ENCODE measurements around the gene SCART1. TPM values are rescaled to one million over a fixed set of nuclear protein-coding genes. Genes with fewer than 3 reads are reported as not detected.
"Not testable (repeated sequence)": the region's sequence is repeated elsewhere in the genome, so short reads cannot be mapped to it uniquely, and the experiment has no call there.

The SCART1 gene
- total RNA-seq, 1 donor from 2014 or later = 0.45 TPM

DNA sequence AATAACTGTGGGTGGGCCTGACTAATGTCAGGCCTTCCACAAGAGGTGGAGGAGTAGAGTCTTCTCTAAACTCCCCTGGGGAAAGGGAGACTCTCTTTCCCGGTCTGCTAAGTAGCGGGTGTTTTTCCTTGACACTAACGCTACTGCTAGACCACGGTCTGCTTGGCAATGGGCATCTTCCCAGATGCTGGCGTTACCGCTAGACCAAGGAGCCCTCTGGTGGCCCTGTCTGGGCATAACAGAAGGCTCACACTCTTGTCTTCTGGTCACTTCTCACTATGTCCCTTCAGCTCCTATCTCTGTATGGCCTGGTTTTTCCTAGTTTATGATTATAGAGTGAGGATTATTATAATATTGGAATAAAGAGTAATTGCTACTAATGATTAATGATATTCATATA lies 43.6 kb downstream of the SCART1 start:
- DNase-seq; intact Hi-C loops (cut with micrococcal nuclease); ATAC-seq: not testable (repeated sequence)

DNA sequence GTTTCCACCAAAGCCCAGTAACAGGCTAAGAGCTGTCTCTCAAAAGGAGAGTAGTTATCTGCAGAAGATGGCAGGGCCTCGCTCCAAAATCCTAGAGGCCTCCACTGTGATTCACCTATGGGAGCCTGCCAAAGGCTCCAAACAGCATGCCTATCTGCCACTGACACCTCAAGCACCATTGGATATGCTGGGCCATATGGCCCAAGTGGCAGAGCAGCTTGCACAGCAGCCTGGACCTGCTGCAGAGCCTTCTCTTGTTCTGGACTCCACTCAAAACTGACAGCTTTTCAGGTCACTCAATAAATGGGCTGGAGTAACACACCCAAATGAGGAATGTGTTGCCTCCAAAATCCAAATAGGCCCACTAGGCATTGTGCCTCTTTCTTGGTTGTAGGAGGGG lies 45.4 kb downstream of the SCART1 start:
- DNase-seq; ATAC-seq; intact Hi-C loops (cut with micrococcal nuclease): not testable (repeated sequence)

DNA sequence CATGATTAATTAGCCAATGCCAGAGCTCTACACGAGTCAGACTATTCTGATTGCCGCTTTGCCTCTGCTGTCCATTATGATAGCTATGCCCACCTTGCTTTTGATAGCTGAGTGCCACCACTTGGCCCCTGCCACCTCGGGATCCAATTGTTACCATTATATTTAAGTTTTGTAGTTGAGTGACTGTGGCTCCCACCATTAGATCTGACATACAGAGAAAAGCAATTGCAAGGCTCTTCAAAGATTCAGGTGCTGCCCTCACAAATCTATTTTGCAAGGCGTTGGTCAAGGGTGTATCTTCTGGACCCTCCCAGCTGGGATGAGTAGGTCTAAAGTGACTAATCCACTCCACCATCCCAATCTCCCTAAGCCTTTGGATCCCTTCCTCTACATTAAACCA lies 47.2 kb downstream of the SCART1 start:
- intact Hi-C loops (cut with micrococcal nuclease); DNase-seq; ATAC-seq: not testable (repeated sequence)

DNA sequence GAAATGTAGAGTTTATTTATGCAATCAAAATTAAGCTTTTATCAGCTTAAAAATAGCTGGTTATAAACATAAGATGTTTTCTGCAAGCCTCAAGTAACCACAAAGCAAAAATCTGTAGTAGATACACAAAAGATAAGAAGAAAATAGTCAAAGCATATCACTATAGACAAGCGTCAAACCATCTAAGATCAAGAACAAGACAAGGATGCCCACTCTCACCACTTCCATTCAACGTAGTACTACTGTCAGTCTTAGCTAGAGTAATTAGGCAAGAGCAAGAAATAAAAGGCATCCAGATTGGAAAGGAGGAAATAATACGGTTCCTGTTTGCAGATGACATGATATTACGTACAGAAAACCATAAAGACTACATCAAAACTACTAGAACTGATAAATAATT lies 56.0 kb downstream of the SCART1 start:
- ATAC-seq (no peak), DNase-seq (no peak)
- intact Hi-C loops (cut with micrococcal nuclease) = no loop called here

DNA sequence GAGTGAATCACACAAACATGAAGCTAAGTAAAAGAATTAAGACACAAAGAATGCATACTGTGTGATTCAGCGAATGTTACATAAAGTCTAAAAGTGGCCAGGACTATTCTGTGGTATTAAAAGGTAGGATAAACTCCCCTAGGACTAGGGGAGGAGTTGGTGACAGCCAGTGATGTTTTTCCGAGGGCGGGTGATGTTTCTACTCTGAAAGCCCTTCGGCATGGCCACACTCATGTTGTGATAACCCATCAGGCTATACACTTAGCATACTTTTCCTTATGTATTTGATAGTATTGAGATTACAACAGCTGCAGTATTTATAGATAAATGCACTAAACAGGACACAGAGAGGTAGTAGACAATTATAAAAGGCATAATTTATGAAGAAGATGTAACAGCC lies 57.7 kb downstream of the SCART1 start:
- DNase-seq (no peak), ATAC-seq (no peak)
- intact Hi-C loops (cut with micrococcal nuclease) = no loop called here

DNA sequence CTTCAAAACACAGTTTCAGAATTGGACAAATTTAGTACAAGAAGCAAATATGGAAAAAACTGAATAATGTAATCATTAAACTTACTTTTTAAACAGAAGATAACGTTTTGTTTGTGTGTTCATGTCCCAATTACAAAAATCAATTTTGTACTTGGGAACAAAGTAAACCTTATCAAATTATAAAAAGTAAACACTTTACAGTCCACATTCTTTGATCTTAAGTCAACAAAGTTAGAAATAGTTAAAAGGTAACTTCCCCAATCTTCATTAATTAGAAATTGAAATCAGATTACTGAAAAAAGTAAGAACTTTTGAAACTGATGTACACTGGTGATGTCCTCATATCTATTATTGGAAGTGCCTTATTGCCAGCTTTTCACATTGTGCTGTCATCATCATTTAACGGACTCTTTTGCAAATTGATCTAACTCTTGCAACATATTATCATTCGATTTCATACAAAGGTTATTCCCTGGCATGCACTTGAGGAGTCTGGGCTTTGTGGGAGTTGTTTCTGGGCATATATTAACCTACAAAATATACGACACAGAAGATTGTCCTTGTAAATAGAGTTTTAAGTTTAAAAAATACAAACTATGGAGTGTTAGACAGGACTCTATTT lies 58.3 kb downstream of the SCART1 start:
- intact Hi-C loops (cut with micrococcal nuclease) = no loop called here
- DNase-seq (no peak), ATAC-seq (no peak)

DNA sequence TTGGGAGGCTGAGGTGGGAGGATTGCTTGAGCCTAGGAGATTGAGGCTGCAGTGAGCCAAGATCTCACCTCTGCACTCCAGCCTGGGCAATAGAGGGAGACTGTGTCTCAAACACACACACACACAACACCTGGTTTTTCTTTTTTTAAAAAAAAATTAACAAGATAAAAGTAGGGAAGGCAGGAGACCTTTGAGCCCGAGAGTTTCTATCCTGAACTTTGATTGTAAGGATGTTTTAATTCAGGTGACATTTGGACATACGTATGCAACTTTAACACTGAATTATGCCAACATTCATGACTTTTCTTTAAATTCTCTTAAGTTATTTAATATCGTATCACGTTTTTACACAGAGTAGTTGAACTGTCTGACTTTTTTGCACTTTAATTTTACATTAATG lies 61.7 kb downstream of the SCART1 start:
- intact Hi-C loops (cut with micrococcal nuclease) = no loop called here
- ATAC-seq (no peak), DNase-seq (no peak)

DNA sequence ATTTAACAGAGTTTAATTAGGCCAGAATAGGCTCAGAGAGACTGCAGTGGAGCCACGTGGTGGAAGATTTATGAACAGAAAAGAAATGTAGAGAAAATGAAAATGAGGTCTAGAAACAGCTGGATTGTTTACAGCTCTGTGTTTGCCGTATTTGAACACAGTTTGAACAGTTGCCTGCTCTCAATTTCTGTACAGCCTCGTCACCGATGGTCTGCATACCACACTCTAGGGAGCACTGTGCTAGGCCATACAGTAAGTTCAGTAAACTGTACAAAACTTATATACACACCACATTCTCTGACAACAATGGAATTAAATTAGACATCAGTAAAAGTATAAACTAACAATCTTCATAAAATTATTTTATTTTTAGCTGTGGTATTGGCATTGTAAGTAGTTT lies 62.3 kb downstream of the SCART1 start:
- no peak for ATAC-seq
- intact Hi-C loops (cut with micrococcal nuclease) = no loop called here

DNA sequence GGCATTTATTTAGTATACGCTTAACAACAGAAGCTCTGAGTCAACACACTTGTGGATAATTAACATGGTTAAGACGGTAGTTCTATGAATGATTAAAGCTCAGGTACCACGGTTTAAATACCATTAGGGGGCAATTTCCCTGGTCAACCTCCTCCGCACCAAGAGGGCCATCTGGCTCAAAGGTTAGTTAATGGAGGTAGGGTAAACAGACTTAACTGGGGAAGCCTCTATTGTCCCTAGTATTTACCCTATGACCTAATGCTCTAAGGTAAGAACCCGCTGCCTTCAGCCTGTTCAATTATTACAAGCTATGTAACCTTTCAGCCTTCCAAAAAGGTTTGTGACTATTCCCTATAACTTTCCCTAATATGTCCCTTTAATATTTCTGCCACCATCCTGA lies 64.8 kb downstream of the SCART1 start:
- intact Hi-C loops (cut with micrococcal nuclease); ATAC-seq; DNase-seq: not testable (repeated sequence)

More for the DNA sequence above, 62.3 kb downstream of the SCART1 start:
- no peak for DNase-seq

Other genes starting within 250 kb of the SCART1 start
- not detected for gene UTF1, start 223.7 kb upstream of the SCART1 start, total RNA-seq
- 0.99 TPM for gene VENTX, start 216.1 kb upstream of the SCART1 start, total RNA-seq
- 2.4 TPM for gene ADAM8, start 177.1 kb upstream of the SCART1 start, total RNA-seq
- 42.6 TPM for gene TUBGCP2, start 145.1 kb upstream of the SCART1 start, total RNA-seq
- gene ZNF511, start 145.0 kb upstream of the SCART1 start, total RNA-seq = 45.1 TPM
- not detected for gene CALY, start 117.0 kb upstream of the SCART1 start, total RNA-seq
- gene PRAP1, start 106.6 kb upstream of the SCART1 start, total RNA-seq = not detected
- gene FUOM, start 95.9 kb upstream of the SCART1 start, total RNA-seq = 9.3 TPM
- gene ECHS1, start 80.6 kb upstream of the SCART1 start, total RNA-seq = 226 TPM
- 2.8 TPM for gene PAOX, start 74.7 kb upstream of the SCART1 start, total RNA-seq
- gene MTG1, start 59.8 kb upstream of the SCART1 start, total RNA-seq = 20.9 TPM
- gene SPRN, start 29.3 kb upstream of the SCART1 start, total RNA-seq = not detected
- gene CYP2E1, start 73.4 kb downstream of the SCART1 start, total RNA-seq = 0.69 TPM
- gene SYCE1, start 111.6 kb downstream of the SCART1 start, total RNA-seq = 0.47 TPM
- not detected for gene FRG2B, start 172.8 kb downstream of the SCART1 start, total RNA-seq

Measured in left ventricle myocardium superior (tissue), 1 donor.